SK-N-SH treated with all-trans-retinoic acid at 6 μM for 48 hours (cell line): Measurements from ENCODE around the gene ACO2.

Experiments used
- ATAC-seq: fragments of 200-7000 bp; cut with Tn5 transposase; 3 replicates; pipeline ENCODE4 v1.9.1; 2020; ENCODE audit warnings: mild to moderate bottlenecking, moderate library complexity
- ARNTL ChIP-seq: fragments of 450-650 bp; formaldehyde crosslinking; IDR thresholded peaks from 2 replicates; pipeline ENCODE4 v1.5.0; 2020; ENCODE audit warnings: low read depth, mild to moderate bottlenecking, moderate library complexity, borderline replicate concordance
- CSDC2 ChIP-seq: fragments of 250-450 bp; sonication (Bioruptor Pico); IDR thresholded peaks from 2 replicates; pipeline ENCODE4 v1.5.0; 2020; ENCODE audit warnings: mild to moderate bottlenecking, moderate library complexity
- ESRRG ChIP-seq: fragments of 250-450 bp; sonication (Bioruptor Pico); IDR thresholded peaks from 2 replicates; pipeline ENCODE4 v1.6.1; 2021; ENCODE audit warnings: mild to moderate bottlenecking
- ISL1 ChIP-seq: fragments of 250-450 bp; sonication (Bioruptor Pico); IDR thresholded peaks from 2 replicates; pipeline ENCODE4 v2.1.2; 2022; ENCODE audit warnings: mild to moderate bottlenecking, moderate library complexity
- OSR1 ChIP-seq: fragments of 250-450 bp; sonication (Bioruptor Pico); IDR thresholded peaks from 2 replicates; pipeline ENCODE4 v1.8.0; 2022; ENCODE audit warnings: moderate library complexity, mild to moderate bottlenecking, inconsistent platforms
- RARB ChIP-seq: fragments of 250-450 bp; sonication (Bioruptor Pico); IDR thresholded peaks from 2 replicates; pipeline ENCODE4 v1.8.0; 2021; ENCODE audit warnings: mild to moderate bottlenecking, moderate library complexity
- SNAI2 ChIP-seq: fragments of 250-450 bp; sonication (Bioruptor Pico); IDR thresholded peaks from 2 replicates; pipeline ENCODE4 v1.5.0; 2020; ENCODE audit warnings: mild to moderate bottlenecking, moderate library complexity
- TCF4 ChIP-seq: fragments of 250-450 bp; sonication (Bioruptor Pico); IDR thresholded peaks from 2 replicates; pipeline ENCODE4 v1.8.0; 2021; ENCODE audit warnings: mild to moderate bottlenecking, moderate library complexity, borderline replicate concordance
- TOX ChIP-seq: fragments of 250-450 bp; sonication (Bioruptor Pico); IDR thresholded peaks from 2 replicates; pipeline ENCODE4 v1.8.0; 2021; ENCODE audit warnings: mild to moderate bottlenecking, moderate library complexity, borderline replicate concordance
- ZC3H10 ChIP-seq: fragments of 250-450 bp; sonication (Bioruptor Pico); IDR thresholded peaks from 2 replicates; pipeline ENCODE4 v1.5.1; 2021; ENCODE audit warnings: mild to moderate bottlenecking, moderate library complexity
- ZFP3 ChIP-seq: fragments of 250-450 bp; sonication (Bioruptor Pico); IDR thresholded peaks from 2 replicates; pipeline ENCODE4 v1.5.0; 2020; ENCODE audit warnings: mild to moderate bottlenecking, moderate library complexity
- ZFP30 ChIP-seq: fragments of 450-650 bp; formaldehyde crosslinking; IDR thresholded peaks from 2 replicates; pipeline ENCODE4 v1.5.0; 2022; ENCODE audit warnings: mild to moderate bottlenecking, moderate library complexity
- ZNF565 ChIP-seq: fragments of 450-650 bp; formaldehyde crosslinking; conservative IDR thresholded peaks from 2 replicates; pipeline ENCODE4 v1.5.0; 2020; ENCODE audit warnings: low read depth, mild to moderate bottlenecking, moderate library complexity
- ZNF70 ChIP-seq: fragments of 450-650 bp; formaldehyde crosslinking; IDR thresholded peaks from 2 replicates; pipeline ENCODE4 v1.5.0; 2020; ENCODE audit warnings: mild to moderate bottlenecking, moderate library complexity
- ZNF8 ChIP-seq: fragments of 450-650 bp; formaldehyde crosslinking; IDR thresholded peaks from 2 replicates; pipeline ENCODE4 v1.5.0; 2020; ENCODE audit warnings: mild to moderate bottlenecking, moderate library complexity
- TF ChIP-seq, protein P1 (sequence below): fragments of 250-450 bp; sonication (Bioruptor Pico); IDR thresholded peaks from 2 replicates; pipeline ENCODE4 v1.8.0; 2020; ENCODE audit warnings: mild to moderate bottlenecking, moderate library complexity, borderline replicate concordance
- TF ChIP-seq, protein P2 (sequence below): fragments of 250-450 bp; sonication (Bioruptor Pico); IDR thresholded peaks from 2 replicates; pipeline ENCODE4 v1.5.0; 2020; ENCODE audit warnings: mild to moderate bottlenecking, moderate library complexity
- TF ChIP-seq, protein P3 (sequence below): fragments of 250-450 bp; sonication (Bioruptor Pico); IDR thresholded peaks from 2 replicates; pipeline ENCODE4 v1.5.1; 2021; ENCODE audit warnings: mild to moderate bottlenecking, moderate library complexity
- TF ChIP-seq, protein P4 (sequence below): fragments of 250-450 bp; sonication (Bioruptor Pico); IDR thresholded peaks from 2 replicates; pipeline ENCODE4 v1.5.1; 2020; ENCODE audit warnings: low read depth, mild to moderate bottlenecking, moderate library complexity
- TF ChIP-seq, protein P5 (sequence below): fragments of 250-450 bp; sonication (Bioruptor Pico); IDR thresholded peaks from 2 replicates; pipeline ENCODE4 v1.8.0; 2021; ENCODE audit warnings: low read depth, mild to moderate bottlenecking, moderate library complexity, borderline replicate concordance

Gene ACO2

DNA sequence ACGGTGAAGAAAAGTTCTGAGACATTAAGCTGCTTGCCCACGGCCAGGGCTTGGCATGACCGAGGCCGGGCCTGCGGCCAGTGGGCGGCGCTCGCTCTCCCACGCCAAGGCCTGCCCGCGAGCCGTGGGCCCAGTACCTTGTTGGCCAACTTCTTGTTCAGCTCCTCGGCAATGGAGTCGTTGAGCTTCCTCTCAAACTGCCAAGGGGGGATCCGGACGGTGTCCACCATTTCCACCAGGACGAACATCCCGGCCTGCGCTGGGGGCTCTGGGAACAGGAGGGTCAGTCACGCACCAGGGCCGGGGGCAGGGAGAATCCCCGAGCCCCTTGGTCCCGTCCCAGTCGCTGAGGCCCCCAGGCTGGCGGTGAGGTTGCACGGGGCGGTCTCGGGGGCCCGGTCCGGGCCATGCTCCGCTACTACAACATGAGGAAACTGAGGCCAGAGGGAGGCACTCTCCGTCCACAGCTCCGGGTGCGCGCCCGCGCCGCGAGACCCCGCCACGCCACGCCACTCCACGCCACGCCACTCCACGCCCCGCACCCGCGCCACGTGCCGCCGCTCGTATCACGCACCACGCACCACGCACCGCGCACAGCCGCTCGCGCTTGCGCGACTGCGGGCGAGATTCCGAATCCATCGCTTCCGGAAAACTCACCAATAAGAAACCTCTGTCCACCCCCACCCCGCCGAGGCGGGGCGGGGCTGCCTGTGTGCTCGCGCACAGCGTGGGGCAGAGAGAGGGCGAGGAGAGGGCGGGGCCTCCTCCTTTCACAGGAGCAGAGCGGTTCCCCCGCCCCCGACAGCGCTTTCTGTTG lies 75.1 kb downstream of the ACO2 start, which contains the start of gene POLR3H (continued):
- TF ChIP-seq, protein P1, sequence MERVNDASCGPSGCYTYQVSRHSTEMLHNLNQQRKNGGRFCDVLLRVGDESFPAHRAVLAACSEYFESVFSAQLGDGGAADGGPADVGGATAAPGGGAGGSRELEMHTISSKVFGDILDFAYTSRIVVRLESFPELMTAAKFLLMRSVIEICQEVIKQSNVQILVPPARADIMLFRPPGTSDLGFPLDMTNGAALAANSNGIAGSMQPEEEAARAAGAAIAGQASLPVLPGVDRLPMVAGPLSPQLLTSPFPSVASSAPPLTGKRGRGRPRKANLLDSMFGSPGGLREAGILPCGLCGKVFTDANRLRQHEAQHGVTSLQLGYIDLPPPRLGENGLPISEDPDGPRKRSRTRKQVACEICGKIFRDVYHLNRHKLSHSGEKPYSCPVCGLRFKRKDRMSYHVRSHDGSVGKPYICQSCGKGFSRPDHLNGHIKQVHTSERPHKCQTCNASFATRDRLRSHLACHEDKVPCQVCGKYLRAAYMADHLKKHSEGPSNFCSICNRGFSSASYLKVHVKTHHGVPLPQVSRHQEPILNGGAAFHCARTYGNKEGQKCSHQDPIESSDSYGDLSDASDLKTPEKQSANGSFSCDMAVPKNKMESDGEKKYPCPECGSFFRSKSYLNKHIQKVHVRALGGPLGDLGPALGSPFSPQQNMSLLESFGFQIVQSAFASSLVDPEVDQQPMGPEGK = no peak
- TF ChIP-seq ZC3H10 (CRISPR knock-in tag) (no peak), TCF4 (CRISPR knock-in tag) (no peak), TOX (CRISPR knock-in tag) (no peak), ZFP3 (no peak)

DNA sequence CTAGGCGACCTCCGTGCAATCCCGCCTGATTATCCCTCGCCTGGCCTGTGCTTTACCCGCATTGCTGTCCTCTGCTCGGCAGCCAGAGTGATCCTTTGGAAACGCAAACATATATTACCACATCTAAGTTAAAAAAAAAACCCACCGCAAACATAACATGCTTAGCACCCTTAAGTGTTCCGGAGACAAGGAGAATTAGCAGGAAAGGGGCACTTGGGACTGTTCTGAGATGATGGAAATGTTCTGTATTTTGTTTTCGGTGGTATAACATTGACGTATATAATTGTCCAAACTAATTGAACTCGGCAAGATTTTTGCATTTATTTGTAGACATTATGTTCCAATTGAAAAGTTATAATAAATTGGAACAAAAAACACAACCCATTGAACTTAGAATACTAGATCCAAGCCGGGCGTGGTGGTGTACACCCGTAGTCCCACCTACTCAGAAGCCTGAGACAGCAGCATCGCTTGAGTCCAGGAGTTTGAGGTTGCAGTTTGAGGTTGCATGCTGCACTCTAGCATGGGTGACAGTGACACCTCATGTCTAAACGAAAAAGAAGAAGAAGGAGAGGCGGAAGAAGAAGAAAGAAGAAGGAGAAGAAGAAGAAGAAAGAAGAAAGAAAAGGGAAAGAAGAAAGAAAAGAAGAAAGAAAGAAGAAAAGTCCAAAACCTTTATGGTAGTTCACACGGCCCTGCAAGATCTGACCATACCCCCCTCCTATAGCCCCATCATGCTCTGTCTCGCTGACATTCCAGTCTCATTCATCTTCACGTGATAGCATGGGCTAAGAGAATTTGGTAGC lies 76.0 kb downstream of the ACO2 start:
- ATAC-seq = no peak; the same call in 2 of the 3 replicates
- no peak for TF ChIP-seq ESRRG (CRISPR knock-in tag)
- no peak for TF ChIP-seq OSR1
- no peak for TF ChIP-seq ISL1 (CRISPR knock-in tag)
- TF ChIP-seq RARB (CRISPR knock-in tag) = no peak
- no peak for TF ChIP-seq TCF4 (CRISPR knock-in tag)
- TF ChIP-seq, protein P2, sequence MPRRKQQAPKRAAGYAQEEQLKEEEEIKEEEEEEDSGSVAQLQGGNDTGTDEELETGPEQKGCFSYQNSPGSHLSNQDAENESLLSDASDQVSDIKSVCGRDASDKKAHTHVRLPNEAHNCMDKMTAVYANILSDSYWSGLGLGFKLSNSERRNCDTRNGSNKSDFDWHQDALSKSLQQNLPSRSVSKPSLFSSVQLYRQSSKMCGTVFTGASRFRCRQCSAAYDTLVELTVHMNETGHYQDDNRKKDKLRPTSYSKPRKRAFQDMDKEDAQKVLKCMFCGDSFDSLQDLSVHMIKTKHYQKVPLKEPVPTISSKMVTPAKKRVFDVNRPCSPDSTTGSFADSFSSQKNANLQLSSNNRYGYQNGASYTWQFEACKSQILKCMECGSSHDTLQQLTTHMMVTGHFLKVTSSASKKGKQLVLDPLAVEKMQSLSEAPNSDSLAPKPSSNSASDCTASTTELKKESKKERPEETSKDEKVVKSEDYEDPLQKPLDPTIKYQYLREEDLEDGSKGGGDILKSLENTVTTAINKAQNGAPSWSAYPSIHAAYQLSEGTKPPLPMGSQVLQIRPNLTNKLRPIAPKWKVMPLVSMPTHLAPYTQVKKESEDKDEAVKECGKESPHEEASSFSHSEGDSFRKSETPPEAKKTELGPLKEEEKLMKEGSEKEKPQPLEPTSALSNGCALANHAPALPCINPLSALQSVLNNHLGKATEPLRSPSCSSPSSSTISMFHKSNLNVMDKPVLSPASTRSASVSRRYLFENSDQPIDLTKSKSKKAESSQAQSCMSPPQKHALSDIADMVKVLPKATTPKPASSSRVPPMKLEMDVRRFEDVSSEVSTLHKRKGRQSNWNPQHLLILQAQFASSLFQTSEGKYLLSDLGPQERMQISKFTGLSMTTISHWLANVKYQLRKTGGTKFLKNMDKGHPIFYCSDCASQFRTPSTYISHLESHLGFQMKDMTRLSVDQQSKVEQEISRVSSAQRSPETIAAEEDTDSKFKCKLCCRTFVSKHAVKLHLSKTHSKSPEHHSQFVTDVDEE (CRISPR knock-in tag) = no peak
- no peak for TF ChIP-seq ZFP30 (CRISPR knock-in tag)
- TF ChIP-seq ZNF70 (CRISPR knock-in tag) = no peak
- no peak for TF ChIP-seq ZFP3
- TF ChIP-seq, protein P3, sequence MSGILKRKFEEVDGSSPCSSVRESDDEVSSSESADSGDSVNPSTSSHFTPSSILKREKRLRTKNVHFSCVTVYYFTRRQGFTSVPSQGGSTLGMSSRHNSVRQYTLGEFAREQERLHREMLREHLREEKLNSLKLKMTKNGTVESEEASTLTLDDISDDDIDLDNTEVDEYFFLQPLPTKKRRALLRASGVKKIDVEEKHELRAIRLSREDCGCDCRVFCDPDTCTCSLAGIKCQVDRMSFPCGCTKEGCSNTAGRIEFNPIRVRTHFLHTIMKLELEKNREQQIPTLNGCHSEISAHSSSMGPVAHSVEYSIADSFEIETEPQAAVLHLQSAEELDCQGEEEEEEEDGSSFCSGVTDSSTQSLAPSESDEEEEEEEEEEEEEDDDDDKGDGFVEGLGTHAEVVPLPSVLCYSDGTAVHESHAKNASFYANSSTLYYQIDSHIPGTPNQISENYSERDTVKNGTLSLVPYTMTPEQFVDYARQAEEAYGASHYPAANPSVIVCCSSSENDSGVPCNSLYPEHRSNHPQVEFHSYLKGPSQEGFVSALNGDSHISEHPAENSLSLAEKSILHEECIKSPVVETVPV (CRISPR knock-in tag) = no peak
- TF ChIP-seq, protein P4, sequence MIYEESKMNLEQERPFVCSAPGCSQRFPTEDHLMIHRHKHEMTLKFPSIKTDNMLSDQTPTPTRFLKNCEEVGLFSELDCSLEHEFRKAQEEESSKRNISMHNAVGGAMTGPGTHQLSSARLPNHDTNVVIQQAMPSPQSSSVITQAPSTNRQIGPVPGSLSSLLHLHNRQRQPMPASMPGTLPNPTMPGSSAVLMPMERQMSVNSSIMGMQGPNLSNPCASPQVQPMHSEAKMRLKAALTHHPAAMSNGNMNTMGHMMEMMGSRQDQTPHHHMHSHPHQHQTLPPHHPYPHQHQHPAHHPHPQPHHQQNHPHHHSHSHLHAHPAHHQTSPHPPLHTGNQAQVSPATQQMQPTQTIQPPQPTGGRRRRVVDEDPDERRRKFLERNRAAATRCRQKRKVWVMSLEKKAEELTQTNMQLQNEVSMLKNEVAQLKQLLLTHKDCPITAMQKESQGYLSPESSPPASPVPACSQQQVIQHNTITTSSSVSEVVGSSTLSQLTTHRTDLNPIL (CRISPR knock-in tag) = no peak
- no peak for TF ChIP-seq ZNF8 (CRISPR knock-in tag)
- TF ChIP-seq ZNF565 = no peak
- TF ChIP-seq ARNTL (CRISPR knock-in tag) = no peak
- TF ChIP-seq, protein P1 = no peak
- TF ChIP-seq SNAI2 (CRISPR knock-in tag) = no peak
- TF ChIP-seq ZC3H10 (CRISPR knock-in tag) = no peak
- TF ChIP-seq, protein P5, sequence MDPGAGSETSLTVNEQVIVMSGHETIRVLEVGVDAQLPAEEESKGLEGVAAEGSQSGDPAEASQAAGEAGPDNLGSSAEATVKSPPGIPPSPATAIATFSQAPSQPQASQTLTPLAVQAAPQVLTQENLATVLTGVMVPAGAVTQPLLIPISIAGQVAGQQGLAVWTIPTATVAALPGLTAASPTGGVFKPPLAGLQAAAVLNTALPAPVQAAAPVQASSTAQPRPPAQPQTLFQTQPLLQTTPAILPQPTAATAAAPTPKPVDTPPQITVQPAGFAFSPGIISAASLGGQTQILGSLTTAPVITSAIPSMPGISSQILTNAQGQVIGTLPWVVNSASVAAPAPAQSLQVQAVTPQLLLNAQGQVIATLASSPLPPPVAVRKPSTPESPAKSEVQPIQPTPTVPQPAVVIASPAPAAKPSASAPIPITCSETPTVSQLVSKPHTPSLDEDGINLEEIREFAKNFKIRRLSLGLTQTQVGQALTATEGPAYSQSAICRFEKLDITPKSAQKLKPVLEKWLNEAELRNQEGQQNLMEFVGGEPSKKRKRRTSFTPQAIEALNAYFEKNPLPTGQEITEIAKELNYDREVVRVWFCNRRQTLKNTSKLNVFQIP = no peak
- no peak for TF ChIP-seq CSDC2 (CRISPR knock-in tag)
